IMR-90 (cell line): ENCODE measurements around the gene CYP4F22. TPM values are rescaled to one million over a fixed set of nuclear protein-coding genes. Genes with fewer than 3 reads are reported as not detected.

Source experiments
- ATAC-seq: fragments of 200-7000 bp; cut with Tn5 transposase; 2 replicates; pipeline ENCODE4 v1.9.1; 2020; ENCODE audit warnings: low read depth, mild to moderate bottlenecking, moderate library complexity
- BruUV-seq: library from RNA; stranded (reverse); fragments of 400-500 nt; replicated peaks from 2 replicates; lab custom pipeline; 2021; lab: Mats Ljungman, UMichigan
- CTCF ChIA-PET: fragments of 300-600 bp; formaldehyde crosslinking; extraction: SDS; loops from one replicate; lab custom pipeline; 2021; ENCODE audit warnings: antibody characterized with exemption; lab: Yijun Ruan, JAX
- POLR2A ChIA-PET: fragments of 300-600 bp; sonication (Branson Sonifier 250); formaldehyde crosslinking; loops from one replicate; lab custom pipeline; 2022; ENCODE audit warnings: antibody characterized with exemption; ENCODE audit not compliant: unreplicated experiment; lab: Charles Lee
- DNase-seq: peaks from one replicate; pipeline ENCODE4 v3.0.0; 2013
- H2AFZ ChIP-seq: replicated peaks from 2 replicates; pipeline ENCODE3; 2013; ENCODE audit warnings: low read length, mild to moderate bottlenecking; ENCODE audit not compliant: poor library complexity
- H2AK5ac ChIP-seq: 2 replicates; pipeline ENCODE4 v1.6.1; 2013; ENCODE audit warnings: low read depth, low read length, inconsistent platforms
- H2AK9ac ChIP-seq: replicated peaks from 2 replicates; pipeline ENCODE3; 2013; ENCODE audit warnings: mild to moderate bottlenecking, low read depth, low read length, moderate library complexity; ENCODE audit not compliant: poor library complexity
- H2BK120ac ChIP-seq: 2 replicates; pipeline ENCODE4 v1.6.1; 2013; ENCODE audit warnings: low read depth, low read length, inconsistent platforms
- H2BK15ac ChIP-seq: 3 replicates; pipeline ENCODE4 v1.6.1; 2013; ENCODE audit warnings: low read depth, low read length, inconsistent platforms
- H2BK20ac ChIP-seq: 2 replicates; pipeline ENCODE4 v1.6.1; 2013; ENCODE audit warnings: low read depth, mild to moderate bottlenecking, inconsistent platforms, low read length, moderate library complexity
- H2BK5ac ChIP-seq: 2 replicates; pipeline ENCODE4 v1.6.1; 2013; ENCODE audit warnings: mild to moderate bottlenecking, low read depth, low read length, inconsistent platforms; ENCODE audit not compliant: poor library complexity, severe bottlenecking
- H3K14ac ChIP-seq: replicated peaks from 2 replicates; pipeline ENCODE4 v1.6.1; 2013; ENCODE audit warnings: low read depth, low read length, inconsistent platforms
- H3K18ac ChIP-seq: 2 replicates; pipeline ENCODE4 v1.6.1; 2013; ENCODE audit warnings: low read depth, low read length, control low read depth
- H3K23ac ChIP-seq: 2 replicates; pipeline ENCODE4 v1.6.1; 2013; ENCODE audit warnings: low read depth, low read length, inconsistent platforms
- H3K27ac ChIP-seq: 2 replicates; pipeline ENCODE4 v1.5.1; 2013; ENCODE audit warnings: mild to moderate bottlenecking, control low read depth, low read length; ENCODE audit not compliant: insufficient read depth
- H3K27me3 ChIP-seq: 2 replicates; pipeline ENCODE4 v1.6.1; 2013; ENCODE audit warnings: low read length; ENCODE audit not compliant: control insufficient read depth, insufficient read depth
- H3K36me3 ChIP-seq: 2 replicates; pipeline ENCODE4 v1.6.1; 2013; ENCODE audit warnings: low read length, mixed read lengths; ENCODE audit not compliant: control insufficient read depth, insufficient read depth
- H3K4ac ChIP-seq: 2 replicates; pipeline ENCODE4 v1.6.1; 2013; ENCODE audit warnings: low read depth, low read length, inconsistent platforms
- H3K4me1 ChIP-seq: 2 replicates; pipeline ENCODE4 v1.6.1; 2013; ENCODE audit warnings: low read length, mixed read lengths; ENCODE audit not compliant: control insufficient read depth, insufficient read depth
- H3K4me2 ChIP-seq: 2 replicates; pipeline ENCODE4 v1.6.1; 2013; ENCODE audit warnings: low read depth, mild to moderate bottlenecking, control low read depth, low read length, moderate library complexity
- H3K4me3 ChIP-seq: 2 replicates; pipeline ENCODE4 v1.5.1; 2013; ENCODE audit warnings: low read depth, mild to moderate bottlenecking, control low read depth, low read length, moderate library complexity; ENCODE audit not compliant: insufficient read depth
- H3K56ac ChIP-seq: 2 replicates; pipeline ENCODE4 v1.6.1; 2013; ENCODE audit warnings: low read length, inconsistent platforms; ENCODE audit not compliant: insufficient read depth; ENCODE audit errors: extremely low read depth
- H3K79me1 ChIP-seq, 2 experiments: 2 replicates each; pipeline ENCODE4 v1.6.1; 2013; ENCODE audit warnings: low read length in 2 of 2, inconsistent platforms in 1 of 2, low read depth in 1 of 2
- H3K9ac ChIP-seq: 2 replicates; pipeline ENCODE4 v1.6.1; 2013; ENCODE audit warnings: low read depth, low read length, control low read depth
- H3K9me1 ChIP-seq: 2 replicates; pipeline ENCODE4 v1.6.1; 2013; ENCODE audit warnings: low read length, inconsistent platforms; ENCODE audit not compliant: insufficient read depth
- H3K9me3 ChIP-seq: 2 replicates; pipeline ENCODE4 v1.6.1; 2013; ENCODE audit warnings: low read length; ENCODE audit not compliant: control insufficient read depth, insufficient read depth
- H4K20me1 ChIP-seq: 2 replicates; pipeline ENCODE4 v1.6.1; 2013; ENCODE audit warnings: low read length, inconsistent platforms; ENCODE audit not compliant: insufficient read depth
- H4K5ac ChIP-seq: 2 replicates; pipeline ENCODE4 v1.6.1; 2013; ENCODE audit warnings: mild to moderate bottlenecking, low read depth, low read length, control low read depth
- H4K8ac ChIP-seq, 2 experiments: 2 replicates each; pipeline ENCODE4 v1.6.1; 2013; ENCODE audit warnings: low read depth in 2 of 2, low read length in 2 of 2, control low read depth in 1 of 2, inconsistent platforms in 1 of 2
- H4K91ac ChIP-seq: 2 replicates; pipeline ENCODE4 v1.6.1; 2013; ENCODE audit warnings: low read depth, low read length, inconsistent platforms; ENCODE audit not compliant: insufficient read depth
- CTCF ChIP-seq: conservative IDR thresholded peaks from 2 replicates; pipeline ENCODE4 v1.5.1; 2012; ENCODE audit warnings: mild to moderate bottlenecking, low read depth, low read length, improper control_type of control experiment
- MAFK ChIP-seq: IDR thresholded peaks from 2 replicates; pipeline ENCODE4 v1.6.1; 2012; ENCODE audit warnings: low read depth, low read length, improper control_type of control experiment
- RAD21 ChIP-seq: IDR thresholded peaks from 2 replicates; pipeline ENCODE4 v1.6.1; 2012; ENCODE audit warnings: low read length, improper control_type of control experiment
- SMC3 ChIP-seq: fragments of 150-350 bp; IDR thresholded peaks from 2 replicates; pipeline ENCODE4 v1.6.1; 2016; ENCODE audit warnings: low read depth, mild to moderate bottlenecking, antibody characterized with exemption, low read length, moderate library complexity
- dilution Hi-C: fragments of 300-500 bp; cut with HindIII; formaldehyde crosslinking; loops from one replicate; pipeline ENCODE4 v1.14.3; 2018; ENCODE audit warnings: low sequenced_read_pairs; ENCODE audit not compliant: unreplicated experiment
- in situ Hi-C: fragments of 300-500 bp; cut with MboI; formaldehyde crosslinking; loops from 3 replicates; pipeline ENCODE4 v1.14.3; 2019; ENCODE audit warnings: low sequenced_read_pairs, inconsistent platforms, mixed read lengths
- intact Hi-C: fragments of 100-400 bp; cut with micrococcal nuclease; formaldehyde crosslinking; loops from 2 replicates; pipeline ENCODE4 v1.10.0; 2022
- polyA plus RNA-seq, 3 experiments: library from polyadenylated mRNA; depleted of rRNA; stranded (reverse); fragments of >200 nt; gene quantifications; 2 replicates each; pipeline ENCODE4 v1.2.3, GENCODE V29; 2012; ENCODE audit warnings: low replicate concordance in 1 of 3
- total RNA-seq: library from RNA; depleted of rRNA; stranded (reverse); fragments of >200 nt; gene quantifications from 2 replicates; pipeline ENCODE4 v1.2.3, GENCODE V29; 2012

CYP4F22 gene
- total and polyA plus RNA-seq, 2 of the 4 experiments (the other 2 are of a cell fraction), result not detected

DNA sequence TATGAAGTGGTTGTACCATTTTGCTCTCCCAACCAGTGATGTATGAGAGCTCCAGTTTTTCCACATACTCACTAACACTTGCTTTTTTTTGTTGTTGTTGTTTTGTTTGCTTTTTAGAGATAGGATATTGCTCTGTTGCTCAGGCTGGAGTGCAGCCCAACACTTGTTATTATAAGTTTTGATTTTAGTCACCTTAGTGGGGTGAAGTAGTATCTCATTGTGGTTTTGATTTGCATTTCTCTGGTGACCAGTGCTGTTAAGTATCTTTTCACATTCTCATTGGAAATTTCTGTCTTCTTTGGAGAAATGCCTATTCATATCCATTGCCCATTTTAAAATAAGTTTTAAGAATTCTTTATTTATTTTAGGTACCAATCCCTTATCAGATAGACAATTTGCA, 31.3 kb downstream of the CYP4F22 start:
- ChIA-PET CTCF (interaction anchor here (0.7 kb wide), 1 partner anchor 172 kb away, joined by 3 read pairs; no protein-coding TSS in a partner anchor), POLR2A (no interaction called here)
- Histone ChIP-seq H3K14ac (no peak overlapping the region), H3K9ac (no peak overlapping the region), H3K23ac (no peak overlapping the region), H4K91ac (no peak overlapping the region), H3K56ac (no peak overlapping the region), H2BK15ac (no peak overlapping the region), H2BK120ac (no peak overlapping the region), H2BK5ac (no peak overlapping the region), H3K79me1 (no peaks in the 10 kb centered on the region), H2AK5ac (no peak overlapping the region), H3K9me3 (0 out of 2 replicates have a peak, but pooled peaks cover 2% of the 10 kb centered on the region), H2AFZ (no peak overlapping the region), H3K9me1 (no peaks in the 10 kb centered on the region), H3K4me3 (no peak overlapping the region), H4K5ac (no peak overlapping the region), H3K27ac (no peak overlapping the region), H3K4me2 (no peak overlapping the region), H4K8ac (no peak overlapping the region), H3K4me1 (no peaks in the 10 kb centered on the region), H2AK9ac (no peak overlapping the region), H3K18ac (no peak overlapping the region), H3K27me3 (no peaks in the 10 kb centered on the region), H4K20me1 (no peaks in the 10 kb centered on the region), H3K36me3 (no peaks in the 10 kb centered on the region), H2BK20ac (no peak overlapping the region), H3K4ac (no peak overlapping the region)
- no peak for TF ChIP-seq MAFK
- TF ChIP-seq CTCF, result no peak
- TF ChIP-seq SMC3, result no peak
- no peak for TF ChIP-seq RAD21
- DNase-seq (no peak), ATAC-seq (no peak)
- no TSS peak for BruUV-seq
- dilution Hi-C loops (no loop called here), in situ Hi-C loops (no loop called here), intact Hi-C loops (no loop called here)
